Ecto neural progenitor cell (in vitro differentiated cells): ENCODE results near the gene FMNL3.
"Not testable (repeated sequence)": the region's sequence is repeated elsewhere in the genome, so short reads cannot be mapped to it uniquely, and the experiment has no call there.

ENCODE experiments used
- DNase-seq: peaks from one replicate; pipeline ENCODE4 v3.0.0-alpha.2; 2018; ENCODE audit warnings: low spot score

Gene FMNL3

DNA sequence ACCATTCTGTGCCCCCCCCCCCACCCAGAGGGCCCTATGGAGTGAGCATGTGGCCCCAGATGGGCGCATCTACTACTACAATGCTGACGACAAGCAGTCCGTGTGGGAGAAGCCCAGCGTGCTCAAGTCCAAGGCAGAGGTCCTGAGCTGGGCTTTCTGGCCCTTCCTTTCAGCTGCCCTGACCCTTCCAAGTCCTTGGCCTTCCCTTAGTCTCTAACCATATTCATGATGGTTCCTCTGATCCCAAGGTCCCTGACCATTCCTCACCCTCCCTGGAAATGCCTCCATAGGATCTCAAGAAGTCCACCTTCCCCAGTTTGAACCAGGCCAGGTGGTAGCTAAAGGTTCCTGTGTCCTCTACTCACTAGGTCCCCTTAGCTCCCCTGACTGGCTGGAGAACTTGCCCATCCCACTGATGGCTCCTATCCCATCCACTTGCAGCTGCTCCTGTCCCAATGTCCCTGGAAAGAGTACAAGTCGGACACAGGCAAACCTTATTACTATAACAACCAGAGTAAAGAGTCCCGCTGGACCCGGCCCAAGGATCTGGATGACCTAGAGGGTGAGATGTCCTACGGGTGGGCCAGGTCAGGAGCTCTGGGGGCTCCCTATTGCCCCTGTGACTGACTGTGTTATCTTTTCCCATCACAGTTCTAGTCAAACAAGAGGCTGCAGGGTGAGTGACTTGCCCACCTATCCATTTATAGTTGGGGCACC, 74.1 kb downstream of the FMNL3 start:
- DNase-seq = no peak

DNA sequence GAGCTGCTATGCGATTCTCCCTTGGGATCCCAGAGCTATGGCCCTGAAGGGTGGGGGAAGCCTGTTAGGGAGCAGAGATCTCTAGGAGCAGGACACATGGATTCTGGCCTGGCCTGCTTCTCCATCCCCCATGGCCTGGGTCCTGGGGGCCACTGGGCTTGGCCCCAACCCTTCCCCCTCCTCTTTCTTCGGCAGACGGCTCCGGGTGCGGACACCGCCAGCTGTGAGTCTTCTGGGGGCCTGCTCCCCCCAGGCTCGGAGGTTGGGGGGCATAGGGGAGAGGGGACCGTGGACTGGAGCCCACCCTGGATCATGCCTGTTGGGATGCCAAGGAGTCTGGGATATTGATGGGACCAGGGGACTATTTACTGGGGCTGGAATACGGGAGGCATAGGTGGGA, 74.8 kb downstream of the FMNL3 start:
- no peak for DNase-seq

DNA sequence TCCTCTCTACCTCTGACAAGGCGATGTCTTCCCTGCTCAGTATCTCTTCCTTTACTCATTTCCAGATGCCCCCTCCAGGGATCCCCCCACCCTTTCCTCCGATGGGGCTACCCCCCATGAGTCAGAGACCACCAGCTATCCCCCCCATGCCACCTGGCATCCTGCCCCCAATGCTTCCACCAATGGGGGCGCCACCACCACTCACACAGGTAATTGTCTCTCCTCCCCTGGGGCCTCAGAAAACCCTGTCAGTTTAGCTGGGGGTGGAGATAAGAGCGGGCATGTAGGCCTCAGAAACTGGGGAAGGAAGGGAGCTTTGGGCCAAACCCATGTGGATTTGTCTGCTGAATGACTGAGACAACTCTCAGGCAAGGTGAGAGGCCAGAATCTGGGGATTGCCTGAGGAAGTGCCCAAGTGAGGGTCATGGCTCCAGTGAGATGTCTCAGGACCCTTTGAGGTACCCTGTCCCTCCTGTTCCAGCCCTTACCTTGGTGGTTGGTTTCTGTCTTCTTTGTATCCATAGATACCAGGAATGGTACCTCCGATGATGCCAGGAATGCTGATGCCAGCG, 75.8 kb downstream of the FMNL3 start:
- peak; percentile 38 for DNase-seq

DNA sequence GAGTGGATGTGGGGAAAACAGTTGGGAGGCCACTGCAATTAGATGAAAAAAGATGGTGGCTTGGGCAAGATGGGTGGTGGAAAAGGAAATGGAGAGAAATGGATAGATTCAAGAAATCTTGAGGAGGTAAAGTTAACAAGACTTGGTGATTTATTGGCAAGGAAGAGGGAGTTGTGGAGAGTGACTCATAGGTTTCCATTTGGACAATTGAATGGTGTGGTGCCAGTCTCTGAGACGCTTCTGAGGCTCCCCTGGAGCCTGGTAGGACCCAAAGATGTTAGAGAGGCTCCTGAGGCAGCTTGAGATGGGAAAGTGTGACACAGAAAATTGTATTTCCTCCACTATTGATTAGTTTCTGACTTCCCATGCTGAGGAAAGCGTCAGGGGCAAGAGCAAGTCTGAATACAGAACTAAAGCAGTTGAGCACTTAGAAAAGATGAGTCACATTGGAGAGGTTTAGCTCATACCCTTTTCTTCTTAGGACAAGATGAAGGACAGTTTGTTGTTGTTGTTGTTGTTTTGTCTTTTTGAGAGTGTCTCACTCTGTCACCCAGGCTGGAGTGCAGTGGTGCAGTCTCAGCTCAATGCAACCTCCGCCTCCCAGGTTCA, 79.3 kb downstream of the FMNL3 start:
- DNase-seq = peak; percentile 26

DNA sequence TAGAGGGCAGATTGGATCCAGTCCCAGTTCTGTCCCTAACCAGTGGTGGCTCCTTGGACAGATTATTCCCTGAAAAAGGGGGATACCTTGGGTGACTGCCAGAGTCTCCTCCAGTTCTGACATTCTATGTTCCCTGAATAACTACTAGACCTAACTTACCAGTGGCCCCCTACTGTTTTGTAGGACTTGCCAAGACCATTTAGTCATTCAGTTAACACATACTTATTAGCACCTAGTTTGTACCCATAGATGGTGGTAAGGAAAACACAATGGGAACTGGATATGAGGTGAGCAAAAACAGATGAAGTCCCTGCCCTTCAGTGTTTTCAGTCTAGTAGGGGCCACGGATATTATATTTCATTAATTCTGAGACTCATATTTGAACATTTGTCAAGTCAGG, 80.4 kb downstream of the FMNL3 start:
- no peak for DNase-seq

DNA sequence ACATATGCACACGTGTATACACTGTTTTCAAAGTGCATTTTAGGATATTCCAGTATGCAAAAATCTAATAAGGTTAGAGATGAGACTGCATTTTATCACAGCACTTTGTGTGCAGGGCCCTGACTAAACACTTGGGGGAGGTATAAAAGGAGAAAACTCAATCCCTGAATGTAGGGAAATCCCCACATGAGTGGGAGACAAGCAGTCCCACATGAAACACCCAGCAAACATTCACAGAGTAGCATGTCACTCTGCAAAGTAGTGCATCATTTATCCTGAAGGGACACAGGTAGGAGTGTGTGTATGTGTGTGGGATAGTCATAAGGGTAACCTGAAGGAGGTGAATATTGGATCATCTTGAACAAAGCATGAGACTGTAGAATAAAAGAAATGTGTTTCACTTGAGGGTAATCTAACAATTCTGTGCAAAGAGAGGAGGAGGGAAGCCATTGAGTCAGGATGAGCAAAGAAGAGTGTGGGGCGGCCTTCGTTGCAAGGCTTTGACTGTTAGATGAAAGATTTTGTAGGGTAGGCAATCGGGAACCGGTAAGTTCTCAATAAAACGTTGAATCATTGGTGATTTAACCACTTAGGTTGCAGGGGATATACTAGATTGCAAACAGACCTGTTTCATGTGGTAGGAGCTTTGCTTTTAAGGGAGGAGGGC, 80.9 kb downstream of the FMNL3 start:
- peak; percentile 26 for DNase-seq

DNA sequence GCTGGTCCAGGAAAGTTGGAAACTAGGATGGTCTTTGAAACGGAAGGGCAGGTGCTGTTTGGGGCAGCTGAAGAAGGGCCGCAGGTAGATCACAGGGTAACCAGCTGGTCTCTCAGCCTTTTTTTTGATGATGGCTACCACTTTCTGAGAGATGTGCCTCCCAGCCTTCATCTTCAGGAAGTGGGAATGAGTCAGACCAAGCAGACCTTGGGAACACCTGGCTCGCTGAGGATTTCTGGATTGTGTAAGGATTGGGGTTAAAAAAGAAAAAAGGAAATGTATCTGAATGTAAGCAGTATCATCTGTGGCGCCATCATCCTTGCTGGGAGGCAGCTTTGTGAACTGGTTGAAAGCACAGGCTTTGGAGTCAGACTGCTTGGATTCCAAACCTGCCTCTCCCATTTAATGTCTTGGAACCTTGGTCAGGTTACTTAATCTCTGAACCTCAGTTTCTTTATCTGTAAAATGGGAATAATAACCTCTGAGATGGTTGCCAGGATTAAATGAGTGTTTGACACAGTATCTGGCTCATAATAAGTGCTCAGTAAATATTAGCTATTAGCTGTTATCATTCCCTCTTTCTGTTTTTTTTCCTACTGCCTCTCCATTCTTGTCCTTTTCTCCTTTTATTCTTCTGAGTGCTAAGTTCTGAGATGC, 82.2 kb downstream of the FMNL3 start:
- DNase-seq = peak; percentile 39

DNA sequence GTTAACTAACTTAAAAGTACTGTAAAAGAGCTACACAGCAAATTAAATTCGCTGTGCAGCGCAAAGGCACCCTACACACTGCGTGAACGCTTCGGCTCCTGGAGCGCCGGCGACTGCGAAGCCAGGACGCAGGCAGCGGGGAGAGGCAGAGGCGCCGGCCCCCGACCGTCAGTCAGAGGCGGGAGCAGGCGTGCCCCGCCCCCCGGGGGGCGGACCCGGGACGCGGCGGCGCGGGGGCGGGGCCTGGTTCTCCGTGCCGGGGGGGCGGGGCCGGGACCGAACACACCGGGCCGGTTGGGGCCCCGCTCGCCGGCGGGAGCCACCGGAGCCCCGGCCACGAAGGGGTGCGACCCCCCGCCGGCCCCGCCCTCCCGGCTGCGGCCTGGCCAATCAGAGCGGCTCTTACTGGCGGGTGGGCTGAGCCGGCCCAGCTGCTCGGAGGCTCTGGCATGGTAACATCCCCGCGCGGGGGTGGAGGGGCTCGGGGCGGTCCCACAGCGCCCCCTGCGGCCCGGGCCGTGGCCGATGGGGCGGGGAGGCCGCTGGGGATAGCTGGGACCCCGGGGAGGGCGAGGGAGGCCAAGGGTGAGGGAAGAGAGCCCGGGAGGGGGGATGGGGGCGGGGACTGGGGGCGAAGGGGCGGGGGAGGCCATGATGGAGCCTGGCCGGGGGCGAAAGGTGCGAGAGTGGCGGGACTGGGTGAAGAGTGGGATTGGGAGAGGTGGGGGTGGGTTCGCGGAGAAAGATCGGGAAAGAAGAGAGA, 83.9 kb downstream of the FMNL3 start, which contains the start of gene PRPF40B:
TSS of gene PRPF40B (plus strand) at position 420 of the 763 bp plus-strand sequence. CDS start at position 450, 30 bp downstream.
- peak; percentile 98 for DNase-seq

DNA sequence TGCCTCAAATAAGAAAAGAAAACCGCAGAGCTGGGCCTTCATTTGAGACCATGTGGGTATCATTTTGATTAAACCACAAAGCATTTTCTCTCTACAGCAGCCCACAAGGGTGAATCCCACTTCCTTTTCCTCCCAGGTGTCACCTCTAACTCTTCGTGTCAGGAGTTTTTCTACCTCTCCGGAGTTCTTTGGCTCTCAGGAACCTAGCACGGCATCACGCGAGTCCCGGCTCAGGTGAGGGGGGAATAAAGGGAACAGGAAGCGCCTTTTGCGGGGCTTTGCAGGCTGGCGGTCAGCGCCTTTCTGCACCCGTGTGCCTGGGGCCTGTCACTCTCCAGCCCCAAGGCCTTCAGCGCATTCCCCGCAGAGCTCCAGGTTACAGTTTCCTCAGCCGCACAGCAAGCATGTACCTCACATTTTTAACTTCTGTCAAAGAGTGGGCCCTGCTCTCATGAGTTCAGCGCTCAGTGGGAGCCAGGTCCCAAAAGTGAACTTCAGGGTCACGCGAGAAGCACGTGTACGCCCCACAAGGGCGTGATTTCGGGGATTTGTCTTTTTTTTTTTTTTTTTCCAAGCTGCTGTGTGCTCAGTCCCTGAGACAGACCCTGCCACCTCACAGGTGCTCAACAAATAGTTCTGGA, 84.6 kb downstream of the FMNL3 start:
- DNase-seq = peak; percentile 68

DNA sequence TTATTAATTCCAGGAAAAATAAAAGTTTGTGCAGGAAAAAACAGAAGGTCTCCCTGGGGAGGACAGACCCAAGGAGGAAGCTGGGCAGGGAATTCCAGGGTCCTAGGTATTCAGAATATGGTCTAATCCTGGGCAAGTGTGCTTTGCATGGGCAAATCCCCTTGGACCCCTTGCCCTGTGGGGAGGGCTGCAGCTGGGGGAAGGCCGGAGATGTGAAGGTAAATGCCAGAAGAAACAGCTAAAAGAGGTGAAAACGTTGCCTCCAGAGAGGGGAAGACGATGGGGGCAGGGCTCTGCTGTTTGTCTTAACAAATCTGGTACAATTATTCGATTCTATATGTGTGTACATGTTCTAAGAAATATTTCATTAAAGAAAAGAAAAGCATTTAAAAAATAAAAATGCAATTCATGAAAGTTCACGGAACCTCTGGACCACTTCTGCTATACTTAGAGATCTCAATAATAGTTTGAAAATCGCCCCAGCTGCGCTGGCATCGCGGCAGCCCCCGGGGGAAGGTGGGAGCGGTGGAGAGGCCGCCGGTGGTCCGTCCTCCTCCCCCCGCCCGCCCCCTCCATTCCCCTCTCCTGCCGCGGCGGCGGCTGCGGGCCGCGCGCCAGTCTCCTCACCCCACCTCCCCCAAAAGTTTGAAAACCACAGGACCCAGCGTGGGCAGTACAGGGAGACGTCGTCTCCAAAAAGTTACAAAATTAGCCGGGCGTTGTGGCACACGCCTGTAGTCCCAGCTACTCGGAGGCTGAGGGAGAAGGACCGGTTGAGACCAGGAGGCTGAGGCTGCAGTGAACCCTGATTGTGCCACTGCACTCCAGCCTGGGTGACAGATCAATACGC, 85.3 kb downstream of the FMNL3 start:
- DNase-seq = peak; percentile 49

DNA sequence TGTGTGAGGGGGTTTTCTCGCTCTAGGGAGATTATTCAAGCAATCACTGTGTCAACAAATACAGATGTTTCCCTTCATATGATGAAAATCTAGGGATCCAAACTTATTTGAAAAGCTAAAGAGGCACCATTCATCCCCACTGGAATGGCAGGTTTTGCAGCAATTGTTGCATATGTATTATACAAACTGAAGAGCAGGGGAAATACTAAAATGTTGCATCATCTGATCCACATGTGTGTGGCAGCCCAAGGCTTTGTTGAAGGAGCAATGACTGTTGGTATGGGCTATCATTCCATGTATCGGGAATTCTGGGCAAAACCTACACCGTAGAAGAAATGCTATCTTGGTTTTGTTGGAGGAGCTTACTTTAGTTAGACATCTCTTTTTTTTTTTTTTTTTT, 87.9 kb downstream of the FMNL3 start:
- DNase-seq = peak; percentile 20

DNA sequence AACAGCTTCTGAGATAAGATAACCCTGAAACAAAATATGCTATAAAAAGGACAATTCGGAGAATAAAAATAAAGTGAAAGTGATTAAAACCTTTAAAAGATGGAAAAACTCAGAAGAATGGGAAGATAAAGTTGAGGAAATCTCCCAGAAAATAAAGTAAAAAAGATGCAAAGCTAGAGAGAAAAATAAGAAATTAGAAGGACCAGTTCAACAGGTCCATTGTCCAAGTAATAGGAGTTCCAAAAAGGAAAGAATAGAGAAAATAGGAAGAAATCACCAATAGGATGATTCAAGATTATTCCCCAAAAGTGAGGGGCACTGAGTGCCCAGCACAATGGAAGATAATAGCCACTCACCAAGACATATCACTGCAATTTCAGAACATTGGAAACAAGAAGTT, 88.6 kb downstream of the FMNL3 start:
- DNase-seq = no peak

DNA sequence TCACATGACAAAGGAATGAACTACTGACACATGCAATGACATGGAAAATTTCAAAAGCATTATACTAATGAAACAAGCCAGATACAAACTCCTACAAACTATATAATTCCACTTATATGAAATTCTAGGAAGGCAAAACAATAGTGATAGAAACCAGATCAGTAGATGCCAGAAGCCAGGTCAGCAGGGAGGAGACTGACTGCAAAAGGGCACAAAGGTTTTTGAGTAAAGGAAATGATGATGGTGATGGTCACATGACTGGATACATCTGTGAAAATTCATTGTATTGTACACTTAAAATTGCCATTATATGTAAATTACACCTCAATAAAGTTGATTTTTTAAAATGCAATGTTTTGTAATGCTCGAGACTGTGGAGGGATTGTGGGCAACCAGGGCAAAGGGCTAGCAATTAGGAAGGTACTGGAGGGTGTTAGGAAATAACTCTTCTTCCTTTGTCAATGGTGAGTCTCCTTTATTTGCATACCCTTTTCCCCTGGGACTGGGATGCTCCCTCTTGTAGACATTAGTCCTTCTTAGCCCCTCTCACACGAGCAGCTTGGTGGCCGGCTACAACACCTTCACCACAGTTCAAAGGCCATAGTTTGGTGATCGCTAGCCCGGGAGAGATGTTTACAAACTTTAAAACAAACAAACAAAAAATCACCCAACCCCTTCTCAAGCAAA, 90.5 kb downstream of the FMNL3 start:
- DNase-seq = peak; percentile 17

DNA sequence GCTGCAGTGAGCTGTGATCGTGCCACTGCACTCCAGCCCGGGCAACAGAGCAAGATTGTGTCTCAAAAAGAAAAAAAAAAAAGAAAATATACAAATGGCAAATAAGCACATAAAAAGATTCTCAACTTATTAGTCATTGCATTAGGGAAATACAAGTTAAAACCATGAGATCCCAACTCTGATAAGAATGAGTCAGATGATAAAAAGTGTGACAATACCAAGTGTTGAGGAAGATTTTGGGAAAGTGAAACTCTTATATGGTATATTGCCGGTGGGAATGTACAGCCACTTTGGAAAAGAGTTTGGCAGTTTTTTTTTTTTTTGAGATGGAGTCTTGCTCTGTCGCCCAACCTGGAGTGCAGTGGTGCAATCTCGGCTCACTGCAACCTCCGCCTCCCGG, 91.5 kb downstream of the FMNL3 start:
- no peak for DNase-seq

DNA sequence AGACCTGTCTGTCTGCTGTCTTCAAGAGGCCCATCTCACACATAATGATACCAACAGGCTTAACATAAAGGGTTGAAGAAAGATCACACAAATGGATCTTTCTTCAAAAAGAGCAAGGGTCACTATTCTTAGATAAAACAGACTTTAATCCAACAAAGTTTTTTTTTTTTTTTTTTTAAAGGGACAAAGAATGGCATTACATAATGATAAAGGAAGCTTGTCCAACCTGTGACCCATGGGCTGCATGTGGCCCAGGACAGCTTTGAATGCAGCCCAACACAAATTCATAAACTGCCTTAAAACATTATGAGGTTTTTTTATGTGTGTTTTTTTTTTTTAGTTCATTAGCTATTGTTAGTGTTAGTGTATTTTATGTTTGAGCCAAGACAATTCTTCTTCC, 95.0 kb downstream of the FMNL3 start:
- DNase-seq = no peak

DNA sequence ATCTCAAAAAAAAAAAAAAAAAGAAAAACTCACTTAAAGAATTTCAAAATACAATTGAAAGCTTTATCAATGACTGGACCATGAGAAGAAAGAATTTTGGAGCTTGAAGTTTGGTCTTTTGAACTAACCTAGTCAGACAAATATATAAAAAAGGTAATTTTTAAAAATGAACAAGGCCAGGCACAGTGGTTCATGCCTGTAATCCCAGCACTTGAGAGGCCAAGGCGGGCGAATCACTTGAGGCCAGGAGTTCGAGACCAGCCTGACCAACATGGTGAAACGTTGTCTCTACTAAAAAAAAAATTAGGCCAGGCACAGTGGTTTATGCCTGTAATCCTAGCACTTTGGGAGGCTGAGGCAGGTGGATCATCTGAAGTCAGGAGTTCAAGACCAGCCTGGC, 96.4 kb downstream of the FMNL3 start:
- DNase-seq = not testable (repeated sequence)

DNA sequence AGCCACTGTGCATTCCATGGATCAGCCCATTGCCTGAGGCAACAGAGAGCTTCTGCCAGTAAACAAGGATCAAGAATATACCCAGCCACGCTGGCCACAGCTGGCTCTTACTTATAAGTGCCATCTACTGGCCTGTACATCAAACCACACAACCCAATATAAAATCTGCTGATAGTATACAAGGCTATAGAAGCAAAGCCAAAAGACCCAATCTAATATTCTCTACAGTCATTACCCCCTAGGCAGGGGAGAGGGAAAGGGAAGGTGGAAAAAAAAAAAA, 97.4 kb downstream of the FMNL3 start:
- no peak for DNase-seq

DNA sequence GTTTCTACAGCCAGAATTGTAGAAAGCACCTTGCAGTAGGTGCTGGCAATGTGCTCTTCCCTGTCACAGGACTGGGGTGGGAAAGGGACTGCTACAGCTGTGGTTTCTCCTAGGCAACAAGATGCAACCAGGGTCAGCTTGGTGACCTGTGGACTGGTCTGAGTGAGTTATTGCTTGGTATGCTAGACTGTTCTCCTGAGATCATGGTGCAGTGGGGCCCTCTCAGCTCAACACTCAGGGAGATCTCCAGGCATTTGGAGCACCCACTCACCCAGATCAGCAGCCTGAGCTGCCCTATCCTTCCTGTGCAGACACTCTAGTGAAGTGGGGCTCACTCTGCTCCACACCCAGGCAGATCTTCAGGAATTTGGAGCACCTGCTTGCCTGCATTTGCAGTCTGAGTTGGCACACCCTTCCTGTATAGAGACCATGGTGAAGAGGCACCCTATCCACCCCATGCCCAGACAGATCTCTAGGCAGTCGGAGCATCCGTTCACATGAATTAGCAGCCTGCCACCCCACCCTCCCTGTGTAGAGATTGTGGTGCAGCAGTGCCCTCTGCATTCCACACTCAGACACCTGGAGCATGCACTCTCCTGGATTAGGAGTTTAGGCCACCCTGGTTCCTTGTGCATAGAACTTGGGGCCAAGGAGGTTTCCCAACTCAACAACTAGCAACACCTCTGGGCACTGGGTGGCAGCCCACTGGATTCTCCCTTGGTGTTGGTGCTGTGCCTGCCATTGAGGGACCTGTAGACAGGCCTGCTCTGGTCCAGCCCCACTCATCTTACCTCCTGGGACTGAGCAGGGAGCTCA, 97.9 kb downstream of the FMNL3 start:
- DNase-seq = peak; percentile 47

DNA sequence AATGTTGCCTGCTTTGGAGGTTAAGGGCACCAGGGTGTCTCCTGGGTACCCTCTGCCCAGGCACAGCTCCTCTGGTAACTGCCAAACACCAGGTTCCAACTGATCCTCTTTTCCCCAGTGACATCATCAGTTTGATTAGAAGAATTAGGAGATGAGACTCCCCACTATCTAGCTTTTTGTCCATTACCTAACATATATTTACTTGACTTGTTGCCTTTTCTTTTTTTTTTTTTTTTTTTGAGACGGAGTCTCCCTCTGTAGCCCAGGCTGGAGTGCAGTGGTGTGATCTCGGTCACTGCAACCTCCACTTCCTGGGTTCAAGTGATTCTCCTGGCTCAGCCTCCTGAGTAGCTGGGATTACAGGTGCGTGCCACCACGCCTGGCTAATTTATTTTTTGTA, 101.7 kb downstream of the FMNL3 start, which contains the start of gene FAM186B:
TSS of gene FAM186B (minus strand) at position 101 of the 400 bp plus-strand sequence. CDS start 162 bp downstream, outside the sequence.
- DNase-seq = not testable (repeated sequence)
